NCI-H1105 (cell line): ENCODE results near the gene JMJD8.
A peak's percentile ranks its signal among the peaks of the same experiment; 100 is the strongest.
"Not testable (repeated sequence)": the region's sequence is repeated elsewhere in the genome, so short reads cannot be mapped to it uniquely, and the experiment has no call there.

Experiments
- DNase-seq: peaks from one replicate; lab custom pipeline; 2025; lab: John Stamatoyannopoulos, UW

JMJD8 gene

GRCh38 chr16:708959-709358, 24.8 kb upstream of the JMJD8 start:
- no peak for DNase-seq

GRCh38 chr16:708019-708418, 23.9 kb upstream of the JMJD8 start:
- no peak for DNase-seq

DNA sequence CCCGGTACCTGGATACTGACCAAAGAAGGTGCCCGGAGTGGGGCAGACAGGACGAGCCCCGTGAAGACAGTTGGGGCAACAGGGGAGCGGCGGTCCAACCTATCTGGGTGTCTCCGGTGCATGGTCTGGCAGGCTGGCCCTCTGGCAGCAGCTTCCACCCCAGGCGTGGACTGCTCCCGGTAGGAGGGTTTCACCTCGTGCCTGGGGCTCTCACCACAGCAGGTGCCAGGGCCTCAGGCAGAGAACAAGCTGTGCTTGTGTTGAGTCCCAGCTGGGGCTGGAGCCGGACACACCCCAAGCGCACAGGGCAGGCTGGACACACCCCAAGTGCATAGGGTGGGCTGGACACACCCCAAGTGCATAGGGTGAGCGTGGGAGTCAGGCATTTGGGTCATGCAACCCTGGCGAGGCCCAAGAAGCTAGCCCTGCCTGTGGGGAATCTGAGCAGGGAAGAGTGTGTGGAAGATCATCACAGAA, 23.0 kb upstream of the JMJD8 start:
- no peak for DNase-seq

DNA sequence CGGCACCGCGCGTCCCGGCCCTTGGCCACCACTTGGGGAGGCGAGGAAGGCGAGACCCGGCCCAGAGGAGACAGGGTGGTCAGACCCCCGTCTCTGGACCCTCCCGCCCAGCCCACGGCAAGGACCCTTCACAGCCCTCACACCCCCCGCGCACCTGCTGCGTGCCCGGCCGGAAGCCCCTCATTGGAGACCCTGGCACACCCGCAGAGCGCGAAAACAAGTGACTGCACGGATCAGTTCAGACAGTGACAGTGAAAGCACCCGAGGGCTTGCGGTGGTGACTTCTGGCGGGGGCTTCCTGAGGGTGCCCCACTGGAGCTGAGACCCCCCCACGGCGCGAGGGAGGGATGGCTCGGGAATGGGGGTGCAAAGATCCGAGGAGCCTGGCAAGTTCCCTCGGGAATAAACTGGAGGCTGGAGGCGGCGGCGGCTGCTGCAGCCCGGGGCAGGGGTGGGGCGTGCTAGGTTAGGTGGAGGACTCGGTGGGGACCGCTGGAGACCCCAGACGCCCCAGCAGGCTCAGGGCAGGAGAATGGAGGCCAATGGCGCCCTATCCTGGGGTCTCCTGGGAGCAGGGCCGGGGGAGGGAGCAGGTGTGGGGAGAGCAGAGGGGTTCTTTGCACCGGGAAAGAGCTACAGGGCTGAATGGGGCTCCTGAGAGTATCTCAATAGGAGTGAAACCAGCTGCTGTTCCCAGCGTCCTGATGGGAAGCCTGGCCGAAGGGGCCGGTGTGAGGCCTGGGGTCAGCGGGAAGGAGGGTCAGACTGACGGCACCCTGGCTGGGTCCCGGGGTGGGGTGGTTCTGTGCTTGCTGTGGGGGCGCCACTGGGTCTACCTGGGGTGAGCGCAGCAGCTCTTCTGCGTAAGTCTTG, 22.3 kb upstream of the JMJD8 start:
- DNase-seq = no peak

- peak; percentile 40 for DNase-seq
Measured at GRCh38 chr16:705431-706188, 21.5 kb upstream of the JMJD8 start, which contains the start of gene FBXL16. Gene FBXL16, minus strand, starts transcription at chr16:705801. Its CDS starts 8,396 bp downstream, at chr16:697405.

DNA sequence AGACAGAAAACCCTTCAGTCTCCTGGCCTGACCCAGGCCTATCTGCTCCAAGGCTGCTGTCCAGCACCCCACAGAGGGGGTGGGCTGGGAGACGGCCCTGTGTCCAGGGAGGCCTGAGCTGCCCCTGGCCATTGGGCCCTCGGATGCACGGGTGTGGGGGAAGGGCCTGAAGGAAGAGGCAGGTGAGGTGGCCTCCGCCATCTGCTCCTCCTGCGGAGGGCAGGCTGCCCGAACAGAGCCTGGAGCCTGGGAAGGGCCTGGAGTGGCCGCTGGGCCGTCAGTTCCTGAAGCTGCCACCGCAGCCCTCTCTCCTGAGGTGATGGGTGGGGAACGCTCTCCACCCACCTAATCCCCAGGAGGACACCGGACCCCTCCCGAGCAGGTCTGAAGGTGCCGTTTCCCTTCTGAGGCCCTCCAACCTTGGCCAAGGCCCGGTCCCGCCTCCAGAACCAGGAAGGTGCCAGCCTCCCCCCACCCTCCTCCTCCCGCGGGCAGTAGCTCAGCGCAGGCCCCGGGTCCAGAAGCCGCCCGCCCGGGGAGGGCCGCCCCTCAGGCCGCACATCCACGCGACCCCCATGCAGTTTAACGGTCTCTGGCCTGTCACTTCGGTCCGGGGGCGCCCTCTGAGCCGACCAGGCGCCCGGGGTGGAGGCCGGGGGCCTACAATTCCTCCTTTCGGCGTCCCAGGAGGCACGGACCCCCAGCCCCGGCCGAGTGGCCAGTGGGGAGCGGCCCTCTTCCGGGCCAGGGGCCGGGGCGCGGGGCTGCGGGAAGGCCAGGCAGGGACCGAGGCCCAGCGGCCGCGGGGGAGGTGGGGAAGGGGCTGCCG, 20.6 kb upstream of the JMJD8 start:
- DNase-seq = no peak

- DNase-seq = no peak
Measured at GRCh38 chr16:704047-704446, 19.9 kb upstream of the JMJD8 start.

DNA sequence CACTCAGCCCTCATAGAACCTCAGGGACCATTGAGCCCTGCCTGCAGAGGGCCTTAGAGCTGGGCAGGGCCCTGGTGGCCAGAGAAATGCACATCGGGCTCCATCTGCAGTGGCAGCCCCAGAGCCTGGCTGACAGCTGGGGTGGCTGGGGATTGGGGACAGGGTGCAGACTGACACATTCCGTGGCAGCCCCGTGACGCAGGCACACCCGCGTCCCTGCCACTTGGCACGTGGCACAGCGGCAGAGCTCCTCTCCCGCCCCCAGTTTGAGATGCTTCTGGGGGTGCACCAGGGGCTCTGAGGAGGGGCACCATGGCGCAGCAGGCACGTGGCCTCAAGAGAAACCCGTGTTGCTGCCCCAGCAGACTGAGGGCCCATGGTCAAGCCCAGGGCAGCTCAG, 19.3 kb upstream of the JMJD8 start:
- DNase-seq = no peak

GRCh38 chr16:702341-702740, 18.2 kb upstream of the JMJD8 start:
- DNase-seq = no peak

DNA sequence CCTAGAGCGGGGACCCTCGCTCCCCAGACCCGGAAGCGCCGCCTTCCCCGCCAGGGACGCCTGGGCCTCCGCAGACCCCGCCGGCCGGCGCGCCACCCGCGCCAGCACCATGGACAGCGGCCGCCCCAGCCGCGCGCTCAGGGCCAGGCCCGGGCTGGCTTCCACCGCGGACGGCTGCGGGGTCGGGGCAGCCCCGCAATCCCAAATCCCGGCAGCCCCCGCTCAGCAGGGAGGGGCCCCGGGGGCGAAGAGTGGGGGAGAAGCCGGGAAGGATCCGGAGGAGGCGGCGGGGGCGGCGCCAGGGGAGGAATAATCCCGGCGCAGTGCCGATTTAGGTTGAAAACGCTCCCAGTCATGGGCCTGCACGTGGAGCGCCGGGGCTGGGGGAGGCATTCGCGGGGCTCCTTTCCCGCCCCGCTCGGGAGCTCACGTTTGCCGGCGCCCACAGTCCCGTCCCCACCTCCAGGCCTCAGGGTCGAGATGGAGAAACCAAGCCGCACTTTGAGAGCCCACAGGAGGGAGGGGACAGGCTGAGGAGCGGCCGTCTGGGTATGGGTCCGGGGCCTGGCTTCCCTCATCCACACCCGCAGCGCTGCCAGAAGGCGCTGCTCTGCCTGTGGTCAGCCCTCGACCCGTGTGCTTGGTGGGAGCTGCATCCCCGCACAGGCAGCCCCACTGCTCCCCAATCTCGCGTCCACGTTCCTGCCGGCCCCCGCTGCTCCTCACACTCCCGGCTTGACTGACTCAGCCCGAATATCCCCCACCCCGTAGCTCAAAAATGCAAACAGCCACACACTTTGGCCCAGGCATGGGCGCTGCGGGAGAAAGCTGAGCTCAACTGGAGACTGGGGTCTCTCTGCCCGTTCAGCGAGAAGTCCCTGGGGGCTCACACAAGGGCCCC, 16.8 kb upstream of the JMJD8 start:
- DNase-seq = no peak

GRCh38 chr16:698911-699671, 15.0 kb upstream of the JMJD8 start:
- DNase-seq = no peak

DNA sequence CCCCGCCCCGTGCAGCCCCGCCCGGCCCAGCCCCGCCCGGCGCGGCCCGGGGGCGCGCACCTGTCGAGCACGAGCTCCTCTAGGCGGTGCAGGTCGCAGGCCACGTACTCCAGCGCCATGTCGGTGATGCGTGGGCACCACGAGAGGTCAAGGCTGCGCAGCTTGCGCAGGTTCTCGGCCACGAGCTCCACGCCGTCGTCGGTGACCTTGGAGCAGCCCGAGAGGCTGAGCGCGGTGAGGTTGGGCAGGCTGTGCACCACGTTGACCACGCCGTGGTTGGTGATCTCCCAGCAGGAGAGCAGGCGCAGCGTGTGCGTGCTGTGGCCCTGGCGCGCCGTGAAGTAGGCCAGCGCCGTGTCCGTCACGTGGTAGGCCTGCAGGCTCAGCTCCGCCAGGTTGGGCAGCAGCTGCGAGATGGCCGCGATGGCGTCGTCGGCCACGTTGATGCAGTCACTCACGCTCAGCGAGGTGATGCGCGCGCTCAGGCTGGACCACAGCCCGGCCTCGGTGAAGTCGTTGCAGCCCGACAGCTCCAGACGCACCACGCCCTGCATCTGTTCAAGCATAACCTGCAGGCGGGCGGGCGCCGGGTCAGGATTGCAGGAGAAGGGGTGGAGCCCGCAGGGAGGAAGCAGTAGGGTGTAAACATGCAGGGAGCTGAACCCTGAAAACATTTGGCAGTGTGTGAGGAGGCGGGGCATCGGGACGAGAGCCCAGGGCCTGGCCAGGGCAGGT, 11.4 kb upstream of the JMJD8 start:
- peak; percentile 75 for DNase-seq

GRCh38 chr16:694863-695354, 10.8 kb upstream of the JMJD8 start:
- DNase-seq = no peak

DNA sequence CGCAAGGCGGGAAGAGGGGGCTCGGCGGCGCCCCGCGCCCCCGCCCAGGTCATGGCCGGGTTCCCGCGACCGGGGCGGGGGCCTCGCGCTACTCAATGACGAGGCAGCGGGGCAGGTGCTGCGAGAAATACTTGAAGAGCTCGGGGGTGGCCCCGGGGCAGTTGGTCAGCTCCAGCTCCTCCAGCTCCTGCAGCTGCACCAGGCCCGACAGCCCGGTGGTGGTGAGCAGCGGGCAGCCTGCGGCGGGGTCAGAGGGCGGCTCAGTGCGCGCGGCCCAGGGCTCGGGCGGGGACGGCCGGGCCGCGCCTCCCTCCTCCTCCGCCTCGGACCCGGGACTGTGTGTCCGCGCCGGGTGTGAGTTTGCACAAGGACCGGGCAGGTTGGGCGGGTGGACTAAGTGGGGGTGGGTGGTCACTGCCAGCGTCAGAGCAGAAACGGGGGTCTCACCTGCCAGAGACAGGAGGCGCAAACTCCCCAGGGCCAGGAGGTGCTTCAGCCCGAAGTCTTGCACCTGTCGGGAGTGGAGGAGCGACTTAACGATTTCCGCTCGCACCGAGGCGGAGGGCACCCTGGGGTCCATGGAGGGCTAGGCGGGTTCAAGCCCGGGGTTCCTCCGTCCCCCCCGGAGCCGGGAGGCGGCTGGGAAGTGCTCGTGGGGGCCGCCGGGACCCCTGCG, 10.2 kb upstream of the JMJD8 start:
- DNase-seq = no peak

- DNase-seq = no peak
Measured at GRCh38 chr16:693766-694165, 9.6 kb upstream of the JMJD8 start.

DNA sequence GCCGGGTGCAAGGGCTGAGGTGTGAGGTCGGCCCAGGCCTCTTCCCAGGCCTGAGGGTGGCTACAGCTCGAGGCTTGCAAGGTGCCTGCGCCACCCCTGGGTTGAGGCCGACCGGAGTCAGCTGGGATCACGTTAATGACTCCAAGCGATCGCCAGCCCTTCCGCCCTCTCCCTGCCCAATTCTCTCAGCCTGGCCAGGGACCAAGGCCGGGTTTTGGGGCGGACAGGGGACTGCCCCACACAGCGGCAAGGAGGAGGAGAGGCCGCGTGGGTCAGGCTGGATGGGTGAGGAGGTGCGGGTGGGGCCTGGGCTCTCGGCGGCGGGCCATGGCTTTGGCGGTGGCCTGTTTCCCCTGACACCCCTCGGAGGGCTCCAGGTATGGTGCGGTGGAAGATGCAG, 9.2 kb upstream of the JMJD8 start:
- no peak for DNase-seq

GRCh38 chr16:692356-693108, 8.4 kb upstream of the JMJD8 start:
- DNase-seq = no peak

DNA sequence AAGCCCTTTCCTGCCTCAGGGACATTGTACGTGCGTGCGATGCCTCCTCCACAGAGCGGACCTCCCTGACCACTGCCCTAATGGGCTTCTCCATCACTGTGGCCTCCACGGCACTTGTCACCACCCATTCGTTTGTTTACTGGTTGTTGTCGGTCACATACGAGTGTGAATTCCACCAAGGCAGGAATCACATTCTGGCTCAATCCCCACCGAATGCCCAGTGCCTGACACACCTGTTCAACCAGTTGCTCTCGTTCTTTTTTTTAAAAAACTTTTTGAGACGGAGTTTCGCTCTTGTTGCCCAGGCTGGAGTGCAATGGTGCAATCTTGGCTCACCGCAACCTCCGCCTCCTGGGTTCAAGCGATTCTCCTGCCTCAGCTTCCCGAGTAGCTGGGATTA, 7.1 kb upstream of the JMJD8 start:
- DNase-seq = not testable (repeated sequence)
